T-helper 2 cell (primary cell): ENCODE measurements around the gene GRPEL1.
"Not testable (repeated sequence)": the region's sequence is repeated elsewhere in the genome, so short reads cannot be mapped to it uniquely, and the experiment has no call there.

ENCODE experiments used
- DNase-seq, 5 experiments: peaks; one replicate each; pipeline versions ENCODE4 v3.0.0 to v3.0.0-alpha.2; 2012 to 2022
- total RNA-seq, 2 donors: gene quantifications; one replicate each; lab custom pipeline; 2026; lab: John Stamatoyannopoulos, UW

The GRPEL1 gene
- total RNA-seq, result 70.6 to 85.1 reads per million in 2 donors

DNA sequence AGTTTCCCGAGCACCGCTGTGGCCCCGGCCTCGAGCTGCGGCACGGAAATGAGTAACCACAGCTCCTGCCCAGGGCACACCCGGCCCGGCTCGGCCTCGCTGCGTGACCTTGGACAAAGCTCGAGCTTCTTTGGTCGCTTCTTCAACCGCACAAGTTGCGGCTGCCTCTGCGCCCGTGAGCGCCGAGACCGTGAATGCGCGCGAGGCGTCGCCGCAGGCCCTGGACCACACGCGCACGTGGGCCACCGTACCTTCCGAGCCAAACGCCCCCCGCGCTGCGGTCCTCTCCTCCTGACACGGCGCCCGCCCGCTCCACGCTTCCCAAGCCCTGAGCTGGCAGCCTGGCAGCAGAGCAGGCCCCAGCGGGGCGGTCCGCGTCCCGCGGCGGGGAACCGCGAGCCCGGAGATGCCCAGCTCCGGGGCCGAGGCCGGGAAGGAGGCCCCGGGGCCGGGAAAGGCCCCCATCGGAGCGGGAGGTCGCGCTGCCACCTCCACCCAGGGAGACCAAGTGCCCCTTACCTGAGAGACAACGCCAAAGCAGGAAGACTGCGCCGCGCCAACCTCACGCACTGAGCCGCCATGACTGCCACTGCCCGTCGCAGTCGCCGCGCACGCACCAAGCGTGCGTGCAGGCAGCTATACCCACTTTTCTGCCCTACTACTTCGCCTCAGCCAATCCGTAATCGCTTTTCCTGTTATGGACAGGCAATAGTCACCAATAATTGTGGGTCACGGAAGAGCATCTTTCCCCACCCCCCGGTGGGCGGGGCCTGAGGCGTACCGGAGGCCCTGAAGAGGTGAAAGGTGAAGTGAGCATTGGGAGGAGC is at the start of gene GRPEL1:
GRPEL1 (minus strand) TSS at position 613 of the 827 bp plus-strand sequence; CDS start at position 581, 32 bp downstream.
- DNase-seq, result peak; percentile 99 to 100 (median 100)

DNA sequence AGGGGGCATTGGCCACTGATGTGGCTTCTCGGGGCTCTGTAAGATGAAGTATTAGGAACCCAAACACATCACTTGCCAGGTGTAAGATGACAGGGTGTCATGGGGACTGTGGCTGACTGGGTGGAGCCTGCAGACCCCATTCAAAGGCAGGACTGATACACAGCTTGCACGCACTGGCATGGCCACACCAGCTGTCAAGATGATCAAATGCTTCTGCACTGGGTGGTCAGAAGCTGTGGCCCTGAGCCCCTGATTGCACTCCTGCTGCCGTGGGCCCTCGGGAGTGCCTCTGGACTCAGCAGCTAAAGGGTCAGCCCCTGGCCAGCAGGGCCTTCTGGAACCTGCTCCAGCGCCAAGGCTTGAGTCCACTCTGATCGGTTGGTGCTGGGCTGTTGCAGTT is 48.8 kb upstream of the GRPEL1 start:
- no peak for DNase-seq

DNA sequence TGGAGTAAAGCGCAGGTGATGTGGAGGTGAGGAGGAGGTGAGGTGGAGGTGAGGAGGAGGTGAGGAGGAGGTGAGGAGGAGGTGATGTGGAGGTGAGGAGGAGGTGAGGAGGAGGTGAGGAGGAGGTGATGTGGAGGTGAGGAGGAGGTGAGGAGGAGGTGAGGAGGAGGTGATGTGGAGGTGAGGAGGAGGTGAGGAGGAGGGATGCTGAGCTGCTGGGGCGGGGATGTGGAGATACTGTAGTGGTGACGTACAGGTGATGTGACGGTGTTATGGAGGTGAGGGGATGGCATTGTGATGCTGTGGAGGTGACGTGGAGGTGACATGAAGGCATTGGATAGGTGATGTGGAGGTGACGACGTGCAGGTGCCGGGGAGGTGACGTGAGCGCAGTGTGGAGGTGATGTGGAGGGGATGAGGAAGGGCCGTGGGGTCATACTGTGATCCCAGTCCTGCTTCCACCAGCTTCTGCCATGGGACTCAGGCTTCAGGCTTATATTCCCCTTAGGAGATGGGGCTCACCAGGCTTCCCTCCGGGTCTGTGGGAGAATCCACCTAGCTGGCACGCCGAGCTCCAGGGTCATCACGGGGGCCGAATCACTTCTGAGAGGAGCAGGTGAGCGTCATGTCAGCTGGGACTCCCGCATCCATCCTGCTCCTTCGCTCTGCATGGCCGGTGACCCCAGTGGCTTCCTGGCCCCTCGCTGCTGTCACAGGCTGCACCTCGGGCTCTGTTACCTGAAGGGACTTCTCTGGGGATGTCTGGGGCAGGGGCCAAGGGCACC is 47.9 kb upstream of the GRPEL1 start:
- no peak for DNase-seq

DNA sequence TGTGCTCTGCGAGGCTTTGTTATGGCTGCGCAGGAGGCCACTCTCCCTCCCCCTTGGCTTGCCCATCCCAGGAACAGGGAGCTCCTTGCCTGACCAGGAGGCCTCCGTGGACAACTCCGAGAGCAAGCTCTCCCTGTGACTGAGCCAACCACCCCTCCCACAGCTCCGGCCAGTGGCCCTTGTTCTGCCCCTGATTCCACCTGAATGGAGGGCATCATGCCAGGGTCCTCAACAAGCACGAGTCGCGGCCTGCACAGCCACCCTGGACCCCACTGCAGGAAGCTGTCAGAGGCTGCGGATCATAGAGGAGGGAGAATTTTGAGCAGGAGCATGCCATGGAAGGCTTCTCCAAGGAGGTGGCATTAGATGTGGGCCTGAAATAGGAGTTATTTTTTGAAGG is 44.8 kb upstream of the GRPEL1 start:
- DNase-seq, result no peak

DNA sequence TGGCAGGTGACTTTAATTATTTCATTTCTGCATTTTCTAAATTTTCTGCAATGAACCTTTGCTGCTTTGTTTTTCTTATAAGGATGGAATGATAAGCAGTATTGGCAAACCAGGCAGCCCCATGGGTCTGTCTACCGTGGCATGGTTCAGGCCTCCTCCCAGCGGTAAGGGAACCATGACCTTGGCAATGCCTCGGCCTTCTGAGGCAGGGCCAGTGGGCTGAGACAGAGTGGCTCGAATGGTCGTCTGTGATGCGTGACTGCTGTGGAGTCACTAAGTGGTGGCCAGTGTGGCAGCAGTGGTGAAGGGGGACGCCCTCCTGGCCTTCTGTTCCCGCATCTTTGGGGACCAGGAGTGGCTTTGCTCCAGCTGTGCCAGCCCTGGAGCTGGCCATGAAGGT is 43.6 kb upstream of the GRPEL1 start:
- no peak for DNase-seq

DNA sequence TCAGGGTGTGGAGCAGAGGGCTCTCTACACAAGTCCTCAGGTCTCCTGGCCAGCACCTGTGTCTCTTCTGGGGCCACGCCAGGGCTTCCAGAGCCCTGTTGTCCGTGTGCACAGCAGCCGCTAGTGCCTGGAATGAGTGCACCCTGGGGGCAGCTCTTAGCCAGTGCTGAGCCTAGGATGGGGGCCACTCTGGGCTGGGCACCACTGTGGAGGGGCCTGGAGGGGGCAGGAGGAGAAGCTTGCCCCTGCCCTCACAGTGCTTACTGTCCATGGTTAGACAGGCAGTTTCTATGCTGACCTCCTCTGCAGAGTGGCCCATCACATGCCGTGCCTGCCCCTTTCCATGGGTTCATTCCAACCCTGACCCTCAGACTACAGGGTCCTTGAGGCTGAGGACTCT is 42.7 kb upstream of the GRPEL1 start:
- DNase-seq, result no peak

DNA sequence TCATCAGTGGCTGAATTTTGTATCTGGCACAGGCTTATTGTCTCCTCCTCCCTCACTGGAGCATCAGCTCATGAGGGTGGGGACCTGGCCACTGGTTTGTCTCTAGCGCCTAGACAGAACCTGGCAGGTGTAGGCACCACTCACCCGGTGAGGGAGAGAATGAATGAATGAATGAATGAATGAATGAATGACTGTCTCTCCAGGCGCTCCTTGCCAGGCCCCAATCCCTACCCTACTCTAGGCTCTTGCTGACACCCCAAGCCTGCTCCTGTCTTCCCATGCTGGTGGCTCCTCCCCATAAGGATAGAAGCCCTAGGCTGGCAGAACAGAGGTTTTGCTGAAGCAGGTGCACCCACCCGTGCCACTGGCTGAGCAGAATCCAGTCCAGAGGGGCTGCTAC is 41.3 kb upstream of the GRPEL1 start:
- no peak for DNase-seq

DNA sequence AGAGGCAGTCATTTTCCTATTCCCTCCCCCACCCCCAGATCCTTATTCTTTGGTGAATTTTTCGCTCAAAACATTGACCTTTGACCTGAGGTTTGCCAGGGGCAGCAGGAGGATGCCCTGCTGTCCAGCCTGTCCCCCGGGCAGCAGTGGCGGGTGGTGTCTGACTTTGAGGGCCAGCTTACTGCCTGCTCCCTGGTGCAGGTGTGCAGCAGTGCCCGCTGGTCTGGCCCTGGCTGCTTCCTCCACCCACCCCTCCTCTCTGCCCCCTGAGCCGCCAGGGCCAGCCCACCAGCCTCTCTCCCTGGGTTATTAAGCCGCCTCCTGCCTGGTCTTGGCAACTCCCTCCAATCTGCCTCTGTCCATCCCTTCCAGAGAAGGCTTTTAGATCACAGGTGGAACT is 40.8 kb upstream of the GRPEL1 start:
- DNase-seq, result no peak

DNA sequence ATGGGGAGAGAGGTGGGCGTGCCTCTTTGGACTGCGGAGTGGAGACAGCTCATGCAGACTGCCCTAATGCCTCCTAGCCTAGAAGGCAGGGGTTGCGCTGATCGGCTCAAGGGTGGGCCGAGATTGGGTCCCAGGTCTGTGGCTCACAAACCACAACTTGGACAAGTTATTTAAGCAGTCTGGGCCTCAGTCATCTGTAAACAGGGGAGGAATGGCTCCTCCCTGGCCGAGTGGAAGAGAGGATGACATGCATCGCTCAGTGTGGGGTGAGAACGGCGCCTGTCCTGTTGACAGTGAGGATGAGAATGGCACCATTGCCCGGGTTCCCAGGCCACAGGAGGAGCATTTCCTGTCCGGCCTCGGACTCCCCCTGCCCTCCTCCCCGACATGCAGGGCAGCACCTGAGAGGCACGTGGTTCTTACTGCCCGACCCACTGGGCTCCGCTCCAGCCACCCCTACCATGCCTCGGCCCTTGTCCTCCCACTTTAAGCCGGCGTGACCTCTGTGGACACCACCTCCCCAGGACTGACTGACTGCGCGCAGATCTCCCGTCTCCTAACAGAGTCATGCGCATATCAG is 40.3 kb upstream of the GRPEL1 start:
- no peak for DNase-seq

DNA sequence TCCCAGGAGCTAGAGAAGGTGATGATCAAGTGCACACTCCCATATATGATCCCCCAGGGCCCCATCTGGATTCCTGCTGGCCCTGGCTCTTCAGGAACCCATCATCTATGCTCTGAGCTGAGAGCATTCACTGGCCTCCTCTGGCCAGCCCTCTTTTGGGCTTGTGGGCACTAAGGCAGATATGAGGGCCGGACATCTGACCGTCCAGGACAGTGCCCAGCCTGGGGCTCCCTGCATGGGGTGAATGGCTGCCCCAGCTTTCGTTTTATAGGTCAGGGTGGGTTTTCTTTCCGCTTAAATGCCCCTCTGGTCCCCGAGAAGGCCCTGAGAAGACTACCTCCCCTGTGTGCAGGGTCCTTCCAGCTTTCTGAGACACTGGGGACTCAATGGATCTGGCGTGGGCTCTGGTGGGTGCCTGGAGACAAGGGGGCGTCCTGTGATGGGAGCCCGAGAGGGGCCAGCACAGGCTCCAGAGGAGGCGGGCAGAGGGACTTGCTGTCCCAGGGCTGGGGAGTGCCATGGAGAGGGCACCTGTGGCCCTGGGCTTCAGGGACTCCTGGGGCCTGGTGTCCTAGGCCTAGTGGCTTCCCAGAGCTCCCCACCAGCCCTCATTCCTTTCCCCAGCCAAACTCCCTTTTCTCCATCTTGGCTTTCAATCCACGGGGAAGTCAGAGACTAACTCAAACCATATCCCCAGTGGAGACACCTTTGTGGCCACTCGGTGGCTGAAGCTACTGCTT is 39.5 kb upstream of the GRPEL1 start:
- no peak for DNase-seq

DNA sequence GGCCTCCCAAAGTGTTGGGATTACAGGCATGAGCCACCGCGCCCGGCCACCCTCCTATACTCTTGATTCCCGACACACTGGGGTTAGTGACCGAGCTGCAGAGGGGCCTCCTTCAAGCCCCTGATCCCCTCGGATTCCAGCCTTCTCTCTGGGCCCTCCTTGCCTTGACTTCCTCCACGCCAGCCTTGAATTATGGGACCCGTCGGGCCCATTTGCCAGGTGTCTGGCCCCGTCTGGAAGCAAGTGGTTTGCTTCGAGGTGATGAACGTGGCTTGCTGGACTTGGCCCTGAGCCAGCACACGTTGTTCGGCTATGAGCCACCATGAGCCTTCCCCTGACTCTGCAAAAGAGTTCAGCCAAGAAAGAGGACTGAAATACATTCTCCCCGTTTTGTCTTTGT is 37.4 kb upstream of the GRPEL1 start:
- DNase-seq, result no peak

DNA sequence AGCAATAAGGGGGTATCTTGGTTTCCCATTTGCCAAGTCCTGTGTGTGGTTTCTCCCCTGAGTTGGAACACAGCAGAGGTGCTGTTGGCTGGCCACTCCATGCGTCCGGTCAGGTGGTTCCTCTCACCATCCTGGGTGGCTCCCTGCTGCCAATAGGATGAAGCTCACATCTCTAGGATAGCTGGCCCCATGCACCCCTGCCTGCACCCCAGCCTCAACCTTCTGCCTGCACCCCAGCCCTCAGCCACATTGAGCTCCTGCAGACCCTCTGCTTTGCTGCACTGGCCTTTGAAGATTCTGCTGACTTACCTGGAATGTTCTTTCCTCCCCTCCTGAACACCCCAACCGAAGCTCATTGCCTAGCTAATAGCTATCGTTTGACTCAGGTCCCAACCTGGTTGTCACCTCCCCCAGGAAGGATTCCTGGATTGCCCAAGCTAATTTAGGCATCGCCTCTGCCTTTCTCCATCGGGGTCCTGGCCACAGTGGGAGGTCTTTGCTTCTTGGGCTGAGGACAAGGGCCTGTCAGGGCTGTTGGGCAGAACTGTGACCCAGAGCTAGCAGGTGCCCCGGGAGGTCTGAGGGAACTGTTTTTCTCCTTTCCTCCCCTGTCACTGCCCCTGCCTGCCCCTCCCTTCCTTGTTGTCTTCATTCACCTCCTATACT is 36.6 kb upstream of the GRPEL1 start:
- no peak for DNase-seq

DNA sequence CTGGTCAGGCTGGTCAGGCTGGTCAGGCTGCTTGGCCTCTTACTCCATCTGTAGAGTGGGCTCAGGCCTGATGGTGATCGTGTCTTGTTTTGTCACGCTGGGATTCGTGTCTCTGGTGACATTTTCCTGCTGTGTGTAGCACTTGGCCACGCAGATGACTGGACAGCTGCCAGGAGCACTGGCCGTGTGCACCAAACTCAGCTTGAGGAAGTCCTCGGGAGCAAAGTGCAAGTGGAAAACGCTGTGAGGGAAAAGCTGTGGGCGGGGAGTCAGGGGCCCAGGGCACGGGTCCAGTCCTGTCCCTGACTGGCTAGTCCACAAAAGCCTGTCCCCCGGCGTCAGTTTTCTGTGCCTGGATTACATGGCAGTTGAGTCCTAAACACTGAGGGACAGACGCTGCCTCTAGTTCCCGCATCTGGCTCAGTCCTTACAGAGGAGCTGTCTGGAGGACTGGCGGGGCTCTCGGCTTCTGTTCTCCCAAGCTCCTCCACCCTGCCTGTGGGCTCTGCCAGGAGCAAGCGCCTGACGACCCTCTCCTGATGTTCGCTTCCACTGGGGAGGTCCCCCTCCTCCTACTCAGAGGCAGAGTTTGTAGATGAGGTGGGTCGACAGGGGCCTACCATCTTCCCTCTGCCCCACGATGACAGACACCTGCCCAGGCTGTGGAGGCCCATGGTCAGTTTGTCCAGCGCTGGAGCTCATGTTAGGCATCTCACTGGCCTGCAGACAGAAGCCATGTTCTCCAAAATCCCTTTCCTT is 35.9 kb upstream of the GRPEL1 start:
- no peak for DNase-seq

DNA sequence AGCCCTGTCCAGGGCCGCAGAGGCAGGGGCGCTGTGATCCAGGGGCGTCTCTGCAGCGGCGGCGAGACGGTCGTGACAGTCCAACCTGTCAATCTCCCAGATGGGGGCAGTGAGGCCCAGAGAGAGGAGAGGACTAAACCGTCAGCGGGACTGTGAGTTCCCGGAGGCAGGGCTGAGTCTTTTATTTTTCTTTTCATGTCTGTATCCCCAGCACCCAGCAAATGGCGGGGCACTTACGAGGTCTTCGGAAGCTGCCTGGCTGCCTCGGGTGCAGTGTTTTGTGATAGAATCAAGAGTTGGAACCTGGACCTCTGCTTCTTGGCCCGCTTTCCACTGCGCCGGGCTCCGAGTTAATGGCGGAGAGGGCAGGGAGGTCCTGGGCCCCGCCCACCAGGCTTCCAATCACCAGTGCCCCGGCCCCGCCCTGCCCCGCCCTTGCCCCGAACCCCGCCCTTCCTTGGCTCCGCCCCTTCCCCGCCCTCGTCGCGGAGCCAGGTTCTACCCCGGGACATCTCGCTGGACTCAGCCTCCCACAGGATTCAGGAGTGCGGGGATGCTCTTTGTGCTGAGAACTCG is 35.3 kb upstream of the GRPEL1 start:
- peak; percentile 61 to 85 (median 69) for DNase-seq

DNA sequence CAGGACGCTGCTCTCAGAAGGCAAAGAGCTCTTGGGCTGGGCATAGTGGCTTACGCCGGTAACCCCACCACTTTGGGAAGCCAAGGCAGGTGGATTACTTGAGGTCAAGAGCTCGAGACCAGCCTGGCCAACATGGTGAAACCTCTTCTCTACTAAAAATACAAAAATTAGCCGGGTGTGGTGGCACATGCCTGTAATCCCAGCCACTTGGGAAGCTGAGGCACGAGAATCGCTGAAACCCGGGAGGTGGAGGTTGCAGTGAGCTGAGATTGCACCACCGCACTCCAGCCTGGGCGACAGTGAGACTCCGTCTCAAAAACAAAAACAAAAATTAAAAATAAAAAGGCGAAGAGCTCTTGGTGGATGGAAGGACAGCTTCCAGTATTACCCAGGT is 34.6 kb upstream of the GRPEL1 start:
- not testable (repeated sequence) for DNase-seq

DNA sequence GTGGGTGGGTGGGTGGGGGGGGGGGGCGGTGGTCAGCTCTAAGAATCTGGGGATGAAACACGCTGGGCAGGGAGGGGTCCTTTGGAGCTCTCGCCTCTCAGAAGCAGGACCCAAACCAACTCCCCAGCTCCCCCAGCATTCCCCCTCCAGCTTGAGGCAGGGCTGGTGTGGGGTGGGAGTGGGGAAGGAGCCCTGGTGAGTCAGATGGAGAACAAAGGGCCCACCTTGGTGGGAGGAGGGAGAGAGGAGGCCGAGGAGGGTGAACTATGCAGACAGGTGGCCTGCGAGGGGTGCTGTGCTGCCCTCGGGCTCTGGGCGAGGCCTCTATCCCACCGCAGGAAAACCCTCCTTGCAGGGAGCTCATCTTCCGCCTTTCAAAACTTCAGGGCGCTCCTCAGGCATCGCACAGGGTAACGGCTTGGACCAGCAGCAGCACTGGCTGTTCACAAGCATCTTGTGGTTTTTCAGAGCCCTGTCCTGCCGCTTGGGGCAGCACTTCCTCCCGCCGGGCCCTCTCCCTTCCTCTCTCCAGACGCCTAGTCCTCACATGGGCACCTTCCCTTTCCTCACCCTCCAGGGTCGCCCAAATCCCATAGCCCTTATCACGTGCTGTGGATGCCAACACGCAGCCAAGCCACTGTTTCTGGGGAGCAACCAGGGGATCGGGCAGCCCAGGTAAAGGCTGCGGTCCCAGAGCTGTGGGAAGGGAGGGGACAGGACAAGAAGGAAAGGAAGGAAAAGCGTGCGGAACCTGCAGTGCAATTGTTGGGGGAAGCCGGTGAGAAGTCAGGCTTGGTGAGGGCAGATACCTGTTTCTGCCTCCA is 34.0 kb upstream of the GRPEL1 start:
- peak in 4 of 5 experiments; percentile 19 to 65 (median 32) for DNase-seq

DNA sequence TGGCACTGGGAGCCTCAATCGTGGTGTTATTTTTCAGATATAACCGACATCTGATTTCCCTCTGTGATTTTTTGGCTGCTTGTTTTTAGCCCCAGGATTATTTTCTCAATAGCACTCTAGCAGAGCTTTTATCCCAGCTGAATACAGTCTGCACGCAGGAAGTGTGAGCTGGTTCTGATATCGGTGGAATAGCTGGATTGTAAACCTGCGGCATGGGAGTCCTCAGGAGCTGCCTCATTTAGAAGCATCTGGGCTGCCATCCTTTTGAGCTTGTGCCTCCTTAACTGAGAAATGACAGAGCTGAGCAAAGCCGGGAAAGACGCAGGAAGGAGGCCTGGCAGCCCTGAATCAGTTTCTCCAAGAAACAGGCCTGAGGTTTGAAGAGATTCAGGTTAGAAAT is 28.4 kb upstream of the GRPEL1 start:
- DNase-seq, result no peak

DNA sequence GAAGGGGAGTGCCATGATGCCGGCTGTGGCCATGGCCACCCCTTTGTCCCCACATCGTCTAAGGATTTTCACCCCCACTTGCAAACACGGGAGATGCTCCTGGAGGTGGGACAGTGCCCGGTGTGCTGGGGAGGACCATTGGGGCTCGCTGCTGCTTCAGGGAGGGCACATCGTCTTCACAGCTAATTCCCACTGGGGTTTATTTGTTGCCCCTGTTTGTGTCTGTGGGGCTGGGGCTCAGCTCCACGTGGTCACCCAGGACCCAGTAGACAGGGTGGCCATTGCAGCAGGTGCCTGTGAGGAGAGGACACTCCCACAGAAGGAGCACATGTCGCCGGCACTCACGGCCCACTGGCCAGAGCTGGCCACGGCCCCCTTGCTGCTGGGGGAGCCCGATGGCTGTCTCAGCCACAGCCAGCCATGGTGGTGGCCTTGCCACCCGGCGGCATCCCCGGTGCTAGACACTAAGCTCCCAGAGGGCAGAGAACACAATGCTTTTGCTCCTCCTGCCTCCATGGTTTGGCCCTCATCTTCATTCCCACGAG is 27.8 kb upstream of the GRPEL1 start:
- no peak for DNase-seq

DNA sequence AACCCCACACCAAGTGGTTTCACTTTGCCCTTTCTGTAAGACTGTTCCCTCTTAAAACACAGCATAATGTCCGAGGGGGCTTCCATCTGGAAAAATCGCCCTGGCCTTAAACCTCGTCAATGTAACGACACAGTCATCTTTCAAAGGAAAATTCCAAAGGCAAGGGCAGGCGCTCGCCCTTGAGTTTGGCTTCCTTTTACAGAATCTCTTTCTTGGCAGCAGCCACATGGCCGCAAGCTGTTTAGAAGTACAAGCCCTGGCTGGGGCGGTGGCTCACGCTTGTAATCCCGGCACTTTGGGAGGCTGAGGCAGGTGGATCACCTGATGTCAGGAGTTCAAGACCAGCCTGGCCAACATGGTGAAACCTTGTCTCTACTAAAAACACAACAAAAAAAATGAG is 27.1 kb upstream of the GRPEL1 start:
- DNase-seq, result no peak

DNA sequence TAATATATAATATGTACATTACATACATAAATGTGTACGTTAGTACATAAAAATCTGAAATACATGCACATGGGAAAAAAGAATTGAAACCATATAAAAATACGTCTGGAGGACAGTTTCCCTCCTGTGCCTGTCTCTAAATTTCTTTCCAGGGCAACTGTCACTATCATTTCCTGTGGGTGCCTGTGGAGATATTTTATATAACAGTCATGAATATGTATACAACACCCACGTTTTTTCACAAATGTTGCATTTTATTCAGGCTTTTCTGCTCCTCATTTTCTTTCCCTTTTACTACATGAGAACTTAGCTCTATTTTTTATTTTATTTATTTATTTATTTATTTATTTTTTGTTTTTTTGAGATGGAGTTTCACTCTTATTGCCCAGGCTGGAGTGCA is 24.2 kb upstream of the GRPEL1 start:
- no peak for DNase-seq
